Activated B cell treated with CpG ODN at 0.5 μM for 24 hours (primary cell): ENCODE data around the gene VTI1A. TPM values are rescaled to one million over a fixed set of nuclear protein-coding genes. Genes with fewer than 3 reads are reported as not detected.

Experiments
- ATAC-seq: fragments of 200-7000 bp; cut with Tn5 transposase; one replicate; pipeline ENCODE4 v1.10.0; 2021; ENCODE audit warnings: low read depth, mild to moderate bottlenecking, moderate library complexity
- CTCF ChIA-PET: fragments of 350-600 bp; sonication (Branson Sonifier 250); formaldehyde crosslinking; loops from one replicate; lab custom pipeline; 2021; ENCODE audit warnings: antibody characterized with exemption; lab: Charles Lee
- POLR2A ChIA-PET: fragments of 350-600 bp; sonication (Branson Sonifier 250); formaldehyde crosslinking; loops from one replicate; lab custom pipeline; 2021; ENCODE audit warnings: antibody characterized with exemption; lab: Charles Lee
- DNase-seq: peaks from one replicate; pipeline ENCODE4 v3.0.0; 2022
- H3K27ac Mint-ChIP-seq: one replicate; pipeline ENCODE4 v1.8.0; 2020; ENCODE audit warnings: mixed read lengths
- H3K27me3 Mint-ChIP-seq: one replicate; pipeline ENCODE4 v1.8.0; 2021; ENCODE audit warnings: mixed read lengths
- H3K36me3 Mint-ChIP-seq: one replicate; pipeline ENCODE4 v1.8.0; 2021; ENCODE audit warnings: low read depth, mixed read lengths
- H3K4me1 Mint-ChIP-seq: one replicate; pipeline ENCODE4 v1.8.0; 2021; ENCODE audit warnings: mixed read lengths
- H3K4me3 Mint-ChIP-seq: one replicate; pipeline ENCODE4 v1.8.0; 2020; ENCODE audit warnings: mild to moderate bottlenecking, mixed read lengths
- H3K9me3 Mint-ChIP-seq: one replicate; pipeline ENCODE4 v1.8.0; 2020; ENCODE audit warnings: mixed read lengths
- CTCF ChIP-seq: fragments of 200-600 bp; IDR thresholded peaks from one replicate; pipeline ENCODE4 v1.8.0; 2022; ENCODE audit warnings: antibody characterized with exemption, mild to moderate bottlenecking
- intact Hi-C: fragments of 100-400 bp; cut with micrococcal nuclease; formaldehyde crosslinking; loops from one replicate; pipeline ENCODE4 v1.15.1; 2024
- total RNA-seq: library from RNA; stranded (reverse); gene quantifications from 2 replicates; pipeline ENCODE4 v1.2.3, GENCODE V29; 2022

The VTI1A gene
- total RNA-seq, 1 donor from 2014 or later = 74.0 TPM

GRCh38 chr10:112675560-112676083 is 228.6 kb downstream of the VTI1A start:
- Mint-ChIP-seq H3K9me3 (no peaks in the 10 kb centered on the region), H3K36me3 (peaks cover 31% of the 10 kb centered on the region), H3K4me1 (no peaks in the 10 kb centered on the region), H3K27ac (no peak overlapping the region), H3K27me3 (no peaks in the 10 kb centered on the region), H3K4me3 (no peak overlapping the region)
- ChIA-PET POLR2A (no interaction called here), CTCF (no interaction called here)
- DNase-seq (no peak), ATAC-seq (no peak)
- no peak for TF ChIP-seq CTCF
- intact Hi-C loops = no loop called here

- no peak for TF ChIP-seq CTCF
- no peak for ATAC-seq
- no peak overlapping the region for H3K27ac Mint-ChIP-seq
- POLR2A ChIA-PET = no interaction called here
- H3K36me3 Mint-ChIP-seq = peaks cover 17% of the 10 kb centered on the region
- no peaks in the 10 kb centered on the region for H3K27me3 Mint-ChIP-seq
- no peaks in the 10 kb centered on the region for H3K9me3 Mint-ChIP-seq
- no peak overlapping the region for H3K4me3 Mint-ChIP-seq
- no peak for DNase-seq
- H3K4me1 Mint-ChIP-seq = no peaks in the 10 kb centered on the region
- intact Hi-C loops = no loop called here
- CTCF ChIA-PET = interaction anchor here (1.1 kb wide), 1 partner anchor 9 kb away, joined by 3 read pairs; no protein-coding TSS in a partner anchor
Observed at GRCh38 chr10:112677689-112678088, 230.7 kb downstream of the VTI1A start.

GRCh38 chr10:112678581-112678980 is 231.6 kb downstream of the VTI1A start:
- Mint-ChIP-seq H3K4me1 (no peaks in the 10 kb centered on the region), H3K27me3 (no peaks in the 10 kb centered on the region), H3K4me3 (no peak overlapping the region), H3K36me3 (peaks cover 12% of the 10 kb centered on the region), H3K9me3 (no peaks in the 10 kb centered on the region), H3K27ac (no peak overlapping the region)
- ATAC-seq (no peak), DNase-seq (no peak)
- intact Hi-C loops = no loop called here
- ChIA-PET CTCF (interaction anchor here (1.1 kb wide), 1 partner anchor 8 kb away, joined by 3 read pairs; no protein-coding TSS in a partner anchor), POLR2A (no interaction called here)
- TF ChIP-seq CTCF = no peak

- CTCF ChIA-PET = interaction anchor here (1.1 kb wide), 1 partner anchor 8 kb away, joined by 3 read pairs; no protein-coding TSS in a partner anchor
- Mint-ChIP-seq H3K27ac (no peak overlapping the region), H3K4me3 (no peak overlapping the region), H3K4me1 (no peaks in the 10 kb centered on the region), H3K27me3 (no peaks in the 10 kb centered on the region), H3K36me3 (peaks cover 12% of the 10 kb centered on the region), H3K9me3 (no peaks in the 10 kb centered on the region)
- intact Hi-C loops = no loop called here
- no peak for TF ChIP-seq CTCF
- POLR2A ChIA-PET = no interaction called here
- ATAC-seq = no peak
- no peak for DNase-seq
Observed at GRCh38 chr10:112678987-112679386, 232.0 kb downstream of the VTI1A start.

- intact Hi-C loops = no loop called here
- ChIA-PET CTCF (no interaction called here), POLR2A (no interaction called here)
- Mint-ChIP-seq H3K27me3 (no peaks in the 10 kb centered on the region), H3K9me3 (no peaks in the 10 kb centered on the region), H3K36me3 (peaks cover 12% of the 10 kb centered on the region), H3K27ac (no peak overlapping the region), H3K4me3 (no peak overlapping the region), H3K4me1 (no peaks in the 10 kb centered on the region)
- TF ChIP-seq CTCF = no peak
- DNase-seq = no peak
- no peak for ATAC-seq
Observed at GRCh38 chr10:112679392-112679791, 232.4 kb downstream of the VTI1A start.
